ENCODE measurements around the gene CFAP99.

CFAP99 gene

DNA sequence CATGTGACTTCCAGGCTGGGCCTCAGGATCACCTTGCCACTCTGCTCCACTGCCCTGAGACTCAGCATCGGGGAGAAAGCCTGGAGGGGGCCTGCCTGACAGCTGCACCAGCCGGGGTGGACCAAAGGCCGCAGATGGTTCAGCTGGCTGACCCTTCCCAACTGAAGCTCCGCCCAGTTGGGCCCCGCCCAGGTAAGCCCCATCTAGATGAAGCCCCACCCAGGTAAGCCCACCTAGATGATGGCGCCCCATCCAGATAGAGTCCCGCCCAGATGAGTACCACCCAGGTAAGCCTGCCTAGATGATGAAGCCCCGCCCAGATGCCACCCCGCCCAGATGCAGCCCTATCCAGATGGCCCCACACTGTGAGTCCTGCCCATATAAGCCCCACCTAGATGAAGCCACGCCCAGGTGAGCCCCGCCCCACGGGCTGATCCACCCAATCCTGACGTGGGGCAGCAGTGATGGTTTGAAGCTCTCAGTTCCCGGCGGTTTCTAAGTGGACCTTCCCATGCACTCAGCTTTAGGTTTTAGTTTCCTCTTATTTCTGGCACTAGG is 10.3 kb upstream of the CFAP99 start:
- H3K36me3 ChIP-seq (ENCODE audit: insufficient read depth, low read length) = no peaks in the 10 kb centered on the region
- no peak overlapping the region for H2AFZ ChIP-seq (ENCODE audit: low read depth, low read length)
- H3K4me1 ChIP-seq (ENCODE audit: insufficient read depth, low read length) = peaks cover 3% of the 10 kb centered on the region
- no peak overlapping the region for H3K4me3 ChIP-seq (ENCODE audit: low read length)
- peaks cover 38% of the 10 kb centered on the region for H3K27me3 ChIP-seq (ENCODE audit: insufficient read depth, low read length)
- H3K9me3 ChIP-seq (ENCODE audit: low read length) = no peaks in the 10 kb centered on the region

- no peak overlapping the region for H2AFZ ChIP-seq (ENCODE audit: low read depth, low read length)
- peaks cover 3% of the 10 kb centered on the region for H3K4me1 ChIP-seq (ENCODE audit: insufficient read depth, low read length)
- peaks cover 42% of the 10 kb centered on the region for H3K27me3 ChIP-seq (ENCODE audit: insufficient read depth, low read length)
- H3K36me3 ChIP-seq (ENCODE audit: insufficient read depth, low read length) = no peaks in the 10 kb centered on the region
- H3K9me3 ChIP-seq (ENCODE audit: low read length) = no peaks in the 10 kb centered on the region
- no peak overlapping the region for H3K4me3 ChIP-seq (ENCODE audit: low read length)
These were observed 9.8 kb upstream of the CFAP99 start for GRCh38 chr4:2408976-2409375.

GRCh38 chr4:2409381-2409783 is 9.4 kb upstream of the CFAP99 start:
- Histone ChIP-seq H3K27me3 (ENCODE audit: insufficient read depth, low read length) (peaks cover 46% of the 10 kb centered on the region), H2AFZ (ENCODE audit: low read depth, low read length) (no peak overlapping the region), H3K9me3 (ENCODE audit: low read length) (no peaks in the 10 kb centered on the region), H3K4me1 (ENCODE audit: insufficient read depth, low read length) (peaks cover 3% of the 10 kb centered on the region), H3K4me3 (ENCODE audit: low read length) (no peak overlapping the region), H3K36me3 (ENCODE audit: insufficient read depth, low read length) (no peaks in the 10 kb centered on the region)

DNA sequence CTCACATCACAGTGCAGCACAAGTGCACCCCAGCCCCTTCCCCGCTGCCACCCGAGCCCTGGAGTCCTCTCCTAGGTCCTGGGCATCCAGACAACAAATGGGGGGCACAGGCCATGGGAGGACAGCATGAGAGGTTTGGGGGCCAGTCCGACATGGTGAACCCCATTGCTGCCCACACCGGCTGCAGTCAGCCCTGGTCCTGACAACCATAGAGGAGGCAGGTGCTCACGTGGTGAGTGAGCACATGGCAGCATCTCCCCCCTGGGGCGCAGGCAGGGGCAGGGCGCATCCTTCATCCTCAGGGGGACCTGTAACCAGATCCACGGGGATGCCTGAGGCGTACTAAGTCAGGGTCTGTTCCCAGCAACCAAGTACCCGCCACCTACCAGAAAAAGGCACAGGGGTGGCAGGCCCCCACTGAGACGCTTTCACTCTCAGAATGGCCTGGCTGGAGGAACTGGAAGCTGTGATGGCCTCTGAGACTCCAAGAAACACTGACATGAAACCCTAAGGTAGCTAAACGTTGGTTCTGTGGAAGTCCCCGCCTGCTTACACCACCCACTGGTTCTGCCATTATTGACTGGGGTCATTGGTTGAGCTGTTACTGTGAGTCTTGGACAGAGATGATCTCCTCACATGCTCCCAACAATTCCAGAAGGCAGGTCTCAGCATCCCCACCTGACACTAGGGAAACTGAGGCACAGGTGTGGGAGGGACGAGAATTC is 6.8 kb upstream of the CFAP99 start:
- H3K27me3 ChIP-seq (ENCODE audit: insufficient read depth, low read length) = peaks cover 63% of the 10 kb centered on the region
- H3K36me3 ChIP-seq (ENCODE audit: insufficient read depth, low read length) = no peaks in the 10 kb centered on the region
- no peak overlapping the region for H2AFZ ChIP-seq (ENCODE audit: low read depth, low read length)
- H3K9me3 ChIP-seq (ENCODE audit: low read length) = no peaks in the 10 kb centered on the region
- peaks cover 5% of the 10 kb centered on the region for H3K4me1 ChIP-seq (ENCODE audit: insufficient read depth, low read length)
- no peak overlapping the region for H3K4me3 ChIP-seq (ENCODE audit: low read length)

GRCh38 chr4:2412534-2412884 is 6.2 kb upstream of the CFAP99 start:
- H3K4me3 ChIP-seq (ENCODE audit: low read length) = no peak overlapping the region
- H3K36me3 ChIP-seq (ENCODE audit: insufficient read depth, low read length) = no peaks in the 10 kb centered on the region

DNA sequence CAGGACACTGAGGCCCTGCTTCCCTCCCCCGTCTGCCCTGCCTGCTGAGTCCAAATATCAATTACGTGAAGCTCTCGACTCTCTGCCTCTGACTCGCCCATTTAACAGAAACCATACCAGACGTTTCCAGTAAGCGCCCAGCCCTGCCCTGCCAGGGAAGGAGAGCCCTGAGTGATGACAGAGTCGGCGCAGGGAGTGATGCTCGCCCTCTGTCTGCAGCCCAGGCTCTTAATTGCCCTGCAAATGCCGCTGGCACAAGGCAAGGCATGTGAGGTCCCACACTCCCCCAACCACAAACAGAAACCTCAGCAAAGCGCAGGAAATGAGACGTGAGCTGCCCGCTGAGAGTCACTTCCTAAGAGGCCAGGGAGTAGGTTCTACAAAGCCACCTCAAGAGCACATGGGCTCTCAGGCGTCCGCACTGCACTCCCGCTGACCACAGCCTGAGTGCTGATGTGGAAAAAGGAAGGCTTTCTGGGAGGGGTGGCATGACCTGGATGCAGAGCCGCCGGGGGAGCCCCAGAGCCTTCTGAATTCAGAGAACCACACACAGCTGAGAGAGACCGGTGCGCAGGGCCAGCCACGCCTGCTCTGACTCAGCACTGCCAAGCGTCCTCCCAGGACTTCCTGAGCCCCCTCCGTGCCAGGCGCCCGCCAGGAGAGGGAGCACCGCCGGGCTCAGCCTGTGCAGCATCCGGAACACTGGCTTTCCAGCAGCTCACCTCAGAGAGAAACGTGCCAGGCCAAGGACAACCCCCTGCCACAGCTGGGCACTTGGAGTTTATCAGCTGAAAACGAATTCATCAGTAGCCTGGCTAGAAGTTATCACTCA is 5.7 kb upstream of the CFAP99 start:
- peaks cover 5% of the 10 kb centered on the region for H3K4me1 ChIP-seq (ENCODE audit: insufficient read depth, low read length)
- no peaks in the 10 kb centered on the region for H3K9me3 ChIP-seq (ENCODE audit: low read length)
- no peaks in the 10 kb centered on the region for H3K36me3 ChIP-seq (ENCODE audit: insufficient read depth, low read length)
- H3K4me3 ChIP-seq (ENCODE audit: low read length) = no peak overlapping the region
- no peak overlapping the region for H2AFZ ChIP-seq (ENCODE audit: low read depth, low read length)
- peaks cover 66% of the 10 kb centered on the region for H3K27me3 ChIP-seq (ENCODE audit: insufficient read depth, low read length)

More at GRCh38 chr4:2412534-2412884, 6.2 kb upstream of the CFAP99 start:
- H3K4me1 ChIP-seq (ENCODE audit: insufficient read depth, low read length) = peaks cover 5% of the 10 kb centered on the region
- no peak overlapping the region for H2AFZ ChIP-seq (ENCODE audit: low read depth, low read length)
- H3K27me3 ChIP-seq (ENCODE audit: insufficient read depth, low read length) = peaks cover 64% of the 10 kb centered on the region
- H3K9me3 ChIP-seq (ENCODE audit: low read length) = no peaks in the 10 kb centered on the region

DNA sequence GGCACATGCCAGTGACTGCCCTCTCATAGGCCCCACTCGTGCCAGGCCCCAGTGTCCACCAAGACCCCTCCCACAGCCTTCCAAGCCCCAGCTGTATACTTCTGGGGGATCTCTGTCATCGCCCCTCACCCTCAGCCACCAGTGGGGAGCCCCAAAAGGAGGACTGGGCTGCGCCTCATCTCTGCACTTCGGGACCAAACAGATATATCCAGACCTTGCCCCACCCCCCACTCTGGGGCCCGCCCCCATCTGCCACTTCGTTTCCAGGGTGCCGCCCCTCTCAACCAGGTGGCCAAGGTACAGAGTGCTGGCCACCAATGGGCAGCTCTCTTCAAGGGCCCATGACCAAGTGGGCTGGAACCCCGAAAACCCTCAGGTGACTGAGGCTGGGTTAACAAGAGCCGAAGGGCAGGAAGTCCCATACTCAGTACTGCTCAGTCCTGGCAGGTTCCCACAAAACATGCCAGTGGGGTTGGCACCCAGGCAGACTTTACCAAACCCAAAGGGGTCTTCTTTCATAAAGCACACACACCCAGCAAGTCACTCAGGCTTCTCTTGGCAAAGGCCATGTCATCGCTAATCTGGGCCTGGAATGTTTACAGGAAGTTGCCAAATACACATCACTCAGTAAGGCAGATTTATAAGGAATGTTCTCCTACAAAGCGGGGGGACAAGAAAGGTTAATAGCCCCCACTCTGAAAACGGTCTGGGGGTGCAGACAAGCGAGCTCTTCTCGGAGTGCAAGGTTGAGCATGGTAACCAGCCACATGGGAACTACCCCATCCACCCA is 4.7 kb upstream of the CFAP99 start:
- Histone ChIP-seq H3K36me3 (ENCODE audit: insufficient read depth, low read length) (no peaks in the 10 kb centered on the region), H3K27me3 (ENCODE audit: insufficient read depth, low read length) (peaks cover 69% of the 10 kb centered on the region), H3K4me1 (ENCODE audit: insufficient read depth, low read length) (peaks cover 7% of the 10 kb centered on the region), H2AFZ (ENCODE audit: low read depth, low read length) (no peak overlapping the region), H3K4me3 (ENCODE audit: low read length) (no peak overlapping the region), H3K9me3 (ENCODE audit: low read length) (no peaks in the 10 kb centered on the region)

DNA sequence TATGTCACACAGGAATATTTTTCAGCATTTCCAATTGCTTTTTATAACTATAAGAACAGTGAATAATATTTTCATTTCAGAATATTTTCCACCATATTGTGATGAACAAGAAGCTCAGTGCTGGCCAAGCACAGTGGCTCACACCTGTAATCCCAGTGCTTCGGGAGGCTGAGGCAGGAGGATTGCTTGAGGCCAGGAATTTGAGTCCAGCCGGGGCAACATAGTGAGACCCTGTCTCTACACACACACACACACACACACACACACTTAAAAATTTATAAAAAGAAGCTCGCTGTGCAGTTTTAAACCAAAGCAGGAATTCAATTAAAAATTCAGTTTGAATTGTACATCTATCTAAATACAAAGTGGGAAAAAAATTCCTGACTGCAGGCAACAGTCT is 3.5 kb upstream of the CFAP99 start:
- Histone ChIP-seq H3K36me3 (ENCODE audit: insufficient read depth, low read length) (no peaks in the 10 kb centered on the region), H3K27me3 (ENCODE audit: insufficient read depth, low read length) (peaks cover 78% of the 10 kb centered on the region), H2AFZ (ENCODE audit: low read depth, low read length) (no peak overlapping the region), H3K4me1 (ENCODE audit: insufficient read depth, low read length) (peaks cover 13% of the 10 kb centered on the region), H3K4me3 (ENCODE audit: low read length) (no peak overlapping the region), H3K9me3 (ENCODE audit: low read length) (no peaks in the 10 kb centered on the region)

DNA sequence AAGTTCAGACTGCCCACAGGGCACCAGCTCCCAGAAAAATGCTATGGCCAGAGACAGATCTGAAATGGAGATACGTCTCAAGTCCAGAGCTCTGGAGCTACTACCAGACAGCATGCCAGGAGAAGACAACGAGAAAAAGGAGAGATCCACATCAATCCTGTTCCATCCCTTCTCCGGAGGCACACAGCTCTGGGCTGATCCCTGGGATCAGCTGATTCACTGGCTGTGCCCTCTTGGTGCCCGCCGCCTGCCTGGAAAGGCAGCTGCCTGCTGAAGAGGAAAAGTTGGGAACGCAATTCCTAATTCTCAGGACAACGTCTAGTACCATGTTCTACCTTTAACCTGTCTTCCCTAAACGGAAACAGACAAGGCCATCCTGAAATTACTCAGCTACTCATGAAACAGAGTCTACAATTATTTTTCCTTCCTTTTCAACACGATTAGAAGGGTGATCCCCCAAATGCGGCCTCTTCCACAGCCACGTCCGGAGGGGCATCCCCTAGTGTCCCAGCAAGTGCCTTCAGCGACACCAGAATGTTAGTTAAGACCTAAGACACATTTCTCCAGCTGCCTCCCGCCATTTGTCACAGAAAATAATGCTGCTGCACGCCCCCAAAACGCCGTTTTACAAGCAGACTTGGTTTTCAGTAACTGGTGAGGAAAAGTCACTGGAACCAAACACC is 2.7 kb upstream of the CFAP99 start:
- peaks cover 3% of the 10 kb centered on the region for H3K9me3 ChIP-seq (ENCODE audit: low read length)
- H3K27me3 ChIP-seq (ENCODE audit: insufficient read depth, low read length) = peaks cover 86% of the 10 kb centered on the region
- H3K36me3 ChIP-seq (ENCODE audit: insufficient read depth, low read length) = no peaks in the 10 kb centered on the region
- H2AFZ ChIP-seq (ENCODE audit: low read depth, low read length) = no peak overlapping the region
- H3K4me3 ChIP-seq (ENCODE audit: low read length) = no peak overlapping the region
- H3K4me1 ChIP-seq (ENCODE audit: insufficient read depth, low read length) = peaks cover 13% of the 10 kb centered on the region

GRCh38 chr4:2416564-2417225 is 2.1 kb upstream of the CFAP99 start:
- Histone ChIP-seq H3K36me3 (ENCODE audit: insufficient read depth, low read length) (no peaks in the 10 kb centered on the region), H3K27me3 (ENCODE audit: insufficient read depth, low read length) (peaks cover 83% of the 10 kb centered on the region), H3K9me3 (ENCODE audit: low read length) (peaks cover 3% of the 10 kb centered on the region), H2AFZ (ENCODE audit: low read depth, low read length) (peak overlapping the region; percentile 27), H3K4me3 (ENCODE audit: low read length) (peak overlapping the region; percentile 20), H3K4me1 (ENCODE audit: insufficient read depth, low read length) (peaks cover 13% of the 10 kb centered on the region)

DNA sequence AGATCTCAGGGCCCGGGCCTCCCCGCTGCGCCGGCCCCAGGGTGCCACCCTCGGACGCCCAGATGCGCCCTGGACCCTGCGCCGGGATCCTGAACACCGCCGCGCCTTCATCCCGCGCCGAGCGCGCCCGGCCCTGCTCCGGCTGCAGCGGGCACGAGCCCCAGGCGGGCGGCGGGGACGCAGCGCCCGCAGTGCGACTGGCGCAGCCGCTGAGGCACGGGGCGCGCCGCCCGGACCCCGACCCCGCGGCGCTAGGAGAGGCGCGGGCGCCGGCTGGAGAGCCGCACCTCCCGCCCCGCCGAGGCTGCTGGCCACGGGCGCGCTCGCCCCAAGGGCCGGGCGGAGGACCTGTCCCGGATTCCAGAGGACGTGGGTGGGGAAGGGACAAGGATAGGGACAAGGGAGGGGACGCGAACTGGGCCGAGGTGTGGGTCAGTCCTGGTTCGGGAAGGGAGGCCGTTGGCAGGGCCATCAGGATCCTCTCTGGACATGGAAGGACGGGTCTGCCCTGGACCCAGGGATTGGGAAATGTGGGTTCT is 1.5 kb upstream of the CFAP99 start:
- peaks cover 80% of the 10 kb centered on the region for H3K27me3 ChIP-seq (ENCODE audit: insufficient read depth, low read length)
- H3K4me1 ChIP-seq (ENCODE audit: insufficient read depth, low read length) = peaks cover 13% of the 10 kb centered on the region
- peak overlapping the region; percentile 49 for H3K4me3 ChIP-seq (ENCODE audit: low read length)
- peak overlapping the region; percentile 27 for H2AFZ ChIP-seq (ENCODE audit: low read depth, low read length)
- H3K9me3 ChIP-seq (ENCODE audit: low read length) = peaks cover 3% of the 10 kb centered on the region
- H3K36me3 ChIP-seq (ENCODE audit: insufficient read depth, low read length) = no peaks in the 10 kb centered on the region
